OCI-LY7 (cell line): Measurements from ENCODE around the gene IDI2. TPM values are rescaled to one million over a fixed set of nuclear protein-coding genes. Genes with fewer than 3 reads are reported as not detected.

ENCODE experiments used
- BruUV-seq: library from RNA; stranded (reverse); fragments of 400-500 nt; replicated peaks from 2 replicates; lab custom pipeline; 2021; lab: Mats Ljungman, UMichigan
- CTCF ChIA-PET: fragments of 300-600 bp; sonication (Branson Sonifier 250); formaldehyde crosslinking; loops from one replicate; lab custom pipeline; 2022; ENCODE audit warnings: antibody characterized with exemption; ENCODE audit not compliant: unreplicated experiment; lab: Charles Lee
- POLR2A ChIA-PET: fragments of 300-600 bp; sonication (Branson Sonifier 250); formaldehyde crosslinking; loops from one replicate; lab custom pipeline; 2022; ENCODE audit warnings: antibody characterized with exemption; lab: Charles Lee
- DNase-seq: peaks from one replicate; pipeline ENCODE4 v3.0.0-alpha.2; 2015; ENCODE audit warnings: low spot score
- H2AFZ ChIP-seq: fragments of 200-600 bp; sonication (generic), shearing (Covaris generic); 2 replicates; pipeline ENCODE4 v1.6.1; 2014; ENCODE audit warnings: mild to moderate bottlenecking, antibody characterized with exemption, low read length, moderate library complexity
- H3K27ac ChIP-seq: fragments of 200-600 bp; sonication (generic); 2 replicates; pipeline ENCODE4 v1.5.1; 2014; ENCODE audit warnings: mixed run types, low read depth, mild to moderate bottlenecking, moderate library complexity, low read length, inconsistent platforms; ENCODE audit not compliant: poor library complexity, severe bottlenecking
- H3K36me3 ChIP-seq: fragments of 200-600 bp; sonication (generic); 2 replicates; pipeline ENCODE4 v1.6.1; 2014; ENCODE audit warnings: mild to moderate bottlenecking, antibody characterized with exemption, low read length, moderate library complexity, mixed read lengths; ENCODE audit not compliant: insufficient read depth
- H3K4me1 ChIP-seq: fragments of 200-600 bp; sonication (generic); 2 replicates; pipeline ENCODE4 v1.5.1; 2014; ENCODE audit warnings: mild to moderate bottlenecking, low read length; ENCODE audit not compliant: insufficient read depth, poor library complexity, severe bottlenecking
- H3K4me2 ChIP-seq: fragments of 200-600 bp; sonication (generic); 2 replicates; pipeline ENCODE4 v1.6.1; 2014; ENCODE audit warnings: mild to moderate bottlenecking, low read length
- H3K4me3 ChIP-seq: fragments of 200-600 bp; sonication (generic); 2 replicates; pipeline ENCODE4 v1.5.1; 2014; ENCODE audit warnings: mild to moderate bottlenecking, low read depth, low read length; ENCODE audit not compliant: poor library complexity, severe bottlenecking
- H3K79me2 ChIP-seq: fragments of 200-600 bp; sonication (generic); 2 replicates; pipeline ENCODE4 v1.6.1; 2016; ENCODE audit warnings: low read depth, mild to moderate bottlenecking, low read length, moderate library complexity, mixed read lengths; ENCODE audit not compliant: insufficient read depth
- H3K9me2 ChIP-seq: fragments of 200-600 bp; sonication (generic); 2 replicates; pipeline ENCODE4 v1.6.1; 2016; ENCODE audit warnings: mild to moderate bottlenecking, low read length, mixed read lengths; ENCODE audit not compliant: insufficient read depth
- H3K9me3 ChIP-seq: fragments of 200-600 bp; sonication (generic); 2 replicates; pipeline ENCODE4 v1.6.1; 2014; ENCODE audit warnings: mild to moderate bottlenecking, mixed run types, low read length, mixed read lengths
- H4K20me1 ChIP-seq: fragments of 200-600 bp; sonication (generic); 2 replicates; pipeline ENCODE4 v1.6.1; 2014; ENCODE audit warnings: mild to moderate bottlenecking, antibody characterized with exemption, low read length, moderate library complexity, mixed read lengths; ENCODE audit not compliant: insufficient read depth
- EZH2phosphoT487 ChIP-seq: fragments of 200-600 bp; sonication (generic); IDR thresholded peaks from 2 replicates; pipeline ENCODE4 v1.6.1; 2018; ENCODE audit warnings: low read depth, borderline replicate concordance, mild to moderate bottlenecking, mixed run types, antibody characterized with exemption, low read length, moderate library complexity, mixed read lengths
- intact Hi-C: fragments of 100-400 bp; cut with micrococcal nuclease; formaldehyde crosslinking; loops from one replicate; pipeline ENCODE4 v1.10.0; 2022; ENCODE audit not compliant: unreplicated experiment
- total RNA-seq, 2 experiments: library from RNA; depleted of rRNA in 1 of 2; stranded (reverse); fragments of >200 nt in 1 of 2; shearing (Covaris generic) in 1 of 2; gene quantifications; 2 replicates each; pipeline ENCODE4 v1.2.3, GENCODE V29; 2014 to 2022
- TF ChIP-seq, protein P1 (sequence below): fragments of 200-600 bp; sonication (generic); conservative IDR thresholded peaks from 2 replicates; pipeline ENCODE4 v1.5.1; 2014; ENCODE audit warnings: mild to moderate bottlenecking, antibody characterized with exemption, low read length, moderate library complexity, mixed read lengths

IDI2 gene
- total RNA-seq, 2 experiments from 2014 or later, result not detected

DNA sequence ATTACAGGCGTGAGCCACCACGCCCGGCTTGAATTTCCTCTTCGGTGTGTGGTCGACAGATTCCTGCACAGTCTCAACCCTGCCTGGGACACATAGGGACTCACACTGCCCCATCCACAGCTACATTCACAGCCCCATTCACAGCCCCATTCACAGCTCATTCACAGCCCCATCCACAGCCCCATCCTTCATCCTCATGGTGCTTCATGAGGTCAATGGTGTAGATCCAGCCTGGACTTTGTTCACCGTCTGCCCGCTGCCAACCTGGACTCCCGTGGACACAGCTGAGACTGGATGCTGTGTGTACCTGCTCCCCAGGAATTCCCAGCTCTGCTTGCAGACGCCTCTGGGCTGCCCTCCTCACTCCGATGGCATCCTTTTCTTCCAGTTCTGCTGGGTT, 5.2 kb downstream of the IDI2 start:
- Histone ChIP-seq H3K9me3 (no peaks in the 10 kb centered on the region), H3K27ac (no peak overlapping the region), H3K4me3 (no peak overlapping the region), H2AFZ (no peak overlapping the region), H4K20me1 (no peaks in the 10 kb centered on the region), H3K9me2 (no peaks in the 10 kb centered on the region), H3K4me2 (no peak overlapping the region), H3K79me2 (no peaks in the 10 kb centered on the region), H3K36me3 (peaks cover 70% of the 10 kb centered on the region), H3K4me1 (no peaks in the 10 kb centered on the region)
- intact Hi-C loops, result no loop called here
- POLR2A ChIA-PET, result interaction anchor here (0.6 kb wide), 1 partner anchor 39 kb away, joined by 3 read pairs; no protein-coding TSS in a partner anchor
- DNase-seq, result no peak
- TF ChIP-seq, protein P1, sequence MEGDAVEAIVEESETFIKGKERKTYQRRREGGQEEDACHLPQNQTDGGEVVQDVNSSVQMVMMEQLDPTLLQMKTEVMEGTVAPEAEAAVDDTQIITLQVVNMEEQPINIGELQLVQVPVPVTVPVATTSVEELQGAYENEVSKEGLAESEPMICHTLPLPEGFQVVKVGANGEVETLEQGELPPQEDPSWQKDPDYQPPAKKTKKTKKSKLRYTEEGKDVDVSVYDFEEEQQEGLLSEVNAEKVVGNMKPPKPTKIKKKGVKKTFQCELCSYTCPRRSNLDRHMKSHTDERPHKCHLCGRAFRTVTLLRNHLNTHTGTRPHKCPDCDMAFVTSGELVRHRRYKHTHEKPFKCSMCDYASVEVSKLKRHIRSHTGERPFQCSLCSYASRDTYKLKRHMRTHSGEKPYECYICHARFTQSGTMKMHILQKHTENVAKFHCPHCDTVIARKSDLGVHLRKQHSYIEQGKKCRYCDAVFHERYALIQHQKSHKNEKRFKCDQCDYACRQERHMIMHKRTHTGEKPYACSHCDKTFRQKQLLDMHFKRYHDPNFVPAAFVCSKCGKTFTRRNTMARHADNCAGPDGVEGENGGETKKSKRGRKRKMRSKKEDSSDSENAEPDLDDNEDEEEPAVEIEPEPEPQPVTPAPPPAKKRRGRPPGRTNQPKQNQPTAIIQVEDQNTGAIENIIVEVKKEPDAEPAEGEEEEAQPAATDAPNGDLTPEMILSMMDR, result no peak
- no peak for TF ChIP-seq EZH2phosphoT487
- BruUV-seq, result no TSS peak
- CTCF ChIA-PET, result no interaction called here

DNA sequence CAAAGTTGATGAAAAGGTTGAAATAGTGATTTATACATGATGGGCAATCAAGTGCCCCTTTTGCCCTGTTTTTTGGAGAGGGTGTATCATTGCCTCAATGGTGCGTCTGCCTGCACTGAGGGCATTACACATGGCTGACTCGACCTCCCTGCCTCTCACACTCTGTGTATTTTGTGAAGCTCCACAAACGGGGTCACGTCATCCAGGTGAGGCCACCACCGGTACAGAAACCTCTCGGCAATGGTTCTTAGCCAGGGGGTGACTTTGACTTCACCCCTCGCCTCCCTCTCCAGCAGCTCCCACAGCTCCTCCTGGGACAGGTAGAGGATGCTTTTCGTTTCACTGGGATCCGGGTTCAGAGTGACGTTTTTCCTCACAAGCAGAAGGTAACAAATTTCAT, 6.3 kb downstream of the IDI2 start:
- ChIA-PET POLR2A (interaction anchor here (0.6 to 1.0 kb wide), 2 partner anchors 114 to 506 kb away, joined by 3 to 4 read pairs; no protein-coding TSS in a partner anchor), CTCF (no interaction called here)
- Histone ChIP-seq H3K4me2 (no peak overlapping the region), H2AFZ (no peak overlapping the region), H3K36me3 (peaks cover 75% of the 10 kb centered on the region), H3K27ac (no peak overlapping the region), H3K4me1 (no peaks in the 10 kb centered on the region), H3K4me3 (no peak overlapping the region), H4K20me1 (no peaks in the 10 kb centered on the region), H3K79me2 (no peaks in the 10 kb centered on the region), H3K9me3 (no peaks in the 10 kb centered on the region), H3K9me2 (no peaks in the 10 kb centered on the region)
- no peak for DNase-seq
- intact Hi-C loops, result no loop called here
- BruUV-seq, result no TSS peak
- no peak for TF ChIP-seq EZH2phosphoT487
- TF ChIP-seq, protein P1, result no peak

DNA sequence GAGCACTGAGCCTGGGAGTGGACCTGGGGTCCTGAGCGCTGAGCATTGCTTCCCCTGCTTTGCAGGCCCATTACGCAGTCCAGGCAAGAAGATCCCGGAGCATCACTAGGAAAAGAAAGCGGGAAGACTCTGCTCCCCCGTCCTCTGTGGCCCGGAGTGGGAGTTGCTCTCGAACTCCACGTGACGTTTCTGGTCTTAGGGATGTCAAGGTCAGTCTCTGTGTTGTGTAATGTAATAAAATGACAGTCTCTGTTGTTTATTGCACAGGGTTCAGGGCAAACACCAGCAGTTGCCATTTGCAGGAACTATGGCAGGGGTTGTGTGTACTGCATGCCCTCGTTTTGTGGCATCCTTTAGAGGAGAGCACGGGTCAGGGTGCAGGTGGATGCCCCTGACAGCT, 10.0 kb downstream of the IDI2 start:
- no peaks in the 10 kb centered on the region for H3K9me2 ChIP-seq
- no peaks in the 10 kb centered on the region for H3K4me1 ChIP-seq
- no peak overlapping the region for H3K4me3 ChIP-seq
- no peaks in the 10 kb centered on the region for H3K79me2 ChIP-seq
- H3K4me2 ChIP-seq, result no peak overlapping the region
- H3K9me3 ChIP-seq, result no peaks in the 10 kb centered on the region
- POLR2A ChIA-PET, result no interaction called here
- H3K36me3 ChIP-seq, result peaks cover 94% of the 10 kb centered on the region
- CTCF ChIA-PET, result no interaction called here
- intact Hi-C loops, result no loop called here
- H3K27ac ChIP-seq, result no peak overlapping the region
- TF ChIP-seq, protein P1, result no peak
- no peak overlapping the region for H2AFZ ChIP-seq
- no peak for DNase-seq
- no TSS peak for BruUV-seq
- H4K20me1 ChIP-seq, result no peaks in the 10 kb centered on the region
